ENCODE results near the gene EPHA4. TPM values are rescaled to one million over a fixed set of nuclear protein-coding genes. Genes with fewer than 3 reads are reported as not detected.

Gene EPHA4
- total and polyA plus RNA-seq, 12 donors = 3.4 to 51.3 (median 18.6) TPM

GRCh38 chr2:221530653-221531037, 41.5 kb downstream of the EPHA4 start:
- no peak for ATAC-seq
- TF ChIP-seq CTCF (IDR thresholded peaks at IDR 0.05) = no peak
- no peaks in the 10 kb centered on the region for H3K36me3 ChIP-seq
- H3K27ac ChIP-seq = peak overlapping the region in 7 of 10 donors; percentile 54 to 86 (median 73)
- DNase-seq = no peak
- no peaks in the 10 kb centered on the region for H3K27me3 ChIP-seq
- no peaks in the 10 kb centered on the region for H3K9me3 ChIP-seq
- WGBS, 2 donors = 54 to 59% methylated on average over 2 of the region's 2 CpGs
- no peak overlapping the region for H3K4me3 ChIP-seq
- peaks cover 5 to 87% (median 49%) of the 10 kb centered on the region in 9 donors for H3K4me1 ChIP-seq
- intact Hi-C loops (cut with DNase I) = no loop called here

GRCh38 chr2:221529943-221530652, 42.0 kb downstream of the EPHA4 start:
- peak in 3 of 8 donors; percentile 23 to 38 (median 26) for ATAC-seq
- peak overlapping the region; percentile 20 to 86 (median 68) for H3K27ac ChIP-seq
- no peak for TF ChIP-seq CTCF (IDR thresholded peaks at IDR 0.05)
- no peaks in the 10 kb centered on the region for H3K9me3 ChIP-seq
- DNase-seq = no peak
- H3K36me3 ChIP-seq = no peaks in the 10 kb centered on the region
- H3K4me1 ChIP-seq = peaks cover 5 to 88% (median 49%) of the 10 kb centered on the region in 9 donors
- intact Hi-C loops (cut with DNase I) = loop anchor here in 1 of 10 donors (5.0 kb wide), 1 partner anchor 42 kb away; the partner anchor contains the start of gene EPHA4
- peak overlapping the region in 3 of 10 donors; percentile 16 to 25 (median 23) for H3K4me3 ChIP-seq
- 66 to 77% methylated on average over 10 of the region's 10 CpGs for WGBS, 2 donors
- no peaks in the 10 kb centered on the region for H3K27me3 ChIP-seq

GRCh38 chr2:221529177-221529942, 42.7 kb downstream of the EPHA4 start:
- 39 to 43% methylated on average over 8 of the region's 8 CpGs for WGBS, 2 donors
- H3K4me1 ChIP-seq = peaks cover 5 to 81% (median 49%) of the 10 kb centered on the region in 9 donors
- peak overlapping the region; percentile 20 to 86 (median 68) for H3K27ac ChIP-seq
- TF ChIP-seq CTCF (IDR thresholded peaks at IDR 0.05) = no peak
- H3K36me3 ChIP-seq = no peaks in the 10 kb centered on the region
- intact Hi-C loops (cut with DNase I) = loop anchor here in 1 of 10 donors (5.0 kb wide), 1 partner anchor 43 kb away; the partner anchor contains the start of gene EPHA4
- DNase-seq = peak; percentile 17 to 60
- H3K9me3 ChIP-seq = no peaks in the 10 kb centered on the region
- peak; percentile 43 to 88 (median 76) for ATAC-seq
- H3K27me3 ChIP-seq = no peaks in the 10 kb centered on the region
- H3K4me3 ChIP-seq = peak overlapping the region in 3 of 10 donors; percentile 16 to 25 (median 23)

- H3K9me3 ChIP-seq = no peaks in the 10 kb centered on the region
- peak overlapping the region in 1 of 10 donors; percentile 3 for H3K4me3 ChIP-seq
- 47 to 48% methylated on average over 6 of the region's 6 CpGs for WGBS, 2 donors
- ATAC-seq (peak; percentile 45 to 75 (median 62)), DNase-seq (peak in 1 of 2 donors; percentile 25)
- TF ChIP-seq CTCF (IDR thresholded peaks at IDR 0.05) = no peak
- intact Hi-C loops (cut with DNase I) = loop anchor here in 1 of 10 donors (5.0 kb wide), 1 partner anchor 44 kb away; the partner anchor contains the start of gene EPHA4
- no peaks in the 10 kb centered on the region for H3K27me3 ChIP-seq
- H3K36me3 ChIP-seq = peaks cover 0 to 5% (median 0%) of the 10 kb centered on the region in 9 donors
- peaks cover 5 to 70% (median 40%) of the 10 kb centered on the region in 9 donors for H3K4me1 ChIP-seq
- H3K27ac ChIP-seq = peak overlapping the region in 9 of 10 donors; percentile 40 to 86 (median 72)
Measured at GRCh38 chr2:221527776-221528309, 44.3 kb downstream of the EPHA4 start.
